Heart left ventricle (tissue), 16 donors: ENCODE results near the gene HEMGN. TPM values are rescaled to one million over a fixed set of nuclear protein-coding genes. Genes with fewer than 3 reads are reported as not detected.
A peak's percentile ranks its signal among the peaks of the same experiment; 100 is the strongest.

ENCODE experiments used
- ATAC-seq, 4 donors: fragments of 200-7000 bp; cut with Tn5 transposase; one replicate each; pipeline ENCODE4 v1.9.1; 2020 to 2022; ENCODE audit warnings: moderate library complexity in 4 of 4, mild to moderate bottlenecking in 3 of 4, moderate number of reproducible peaks in 1 of 4
- DNase-seq, 5 donors: peaks; one replicate each; pipeline ENCODE4 v3.0.0-alpha.2; 2020
- H3K27ac ChIP-seq, 12 donors: fragments of 200-600 bp; sonication (generic) in 4 of 12; one replicate each; pipeline versions ENCODE4 v1.5.0 to v1.8.0; 2016 to 2022; ENCODE audit warnings: mild to moderate bottlenecking in 2 of 12
- H3K27me3 ChIP-seq, 9 donors: fragments of 200-600 bp; sonication (generic) in 2 of 9; one replicate each; pipeline versions ENCODE4 v1.5.1 to v1.8.0; 2016 to 2022; ENCODE audit warnings: mild to moderate bottlenecking in 3 of 9
- H3K36me3 ChIP-seq, 9 donors: fragments of 200-600 bp; sonication (generic) in 2 of 9; one replicate each; pipeline versions ENCODE4 v1.5.0 to v1.8.0; 2018 to 2022; ENCODE audit warnings: mild to moderate bottlenecking in 2 of 9
- H3K4me1 ChIP-seq, 12 donors: fragments of 200-600 bp; sonication (generic) in 4 of 12; one replicate each; pipeline versions ENCODE4 v1.5.0 to v1.8.0; 2016 to 2022; ENCODE audit warnings: mild to moderate bottlenecking in 3 of 12
- H3K4me3 ChIP-seq, 12 donors: fragments of 200-600 bp; sonication (generic) in 4 of 12; one replicate each; pipeline versions ENCODE4 v1.5.0 to v1.8.0; 2017 to 2022; ENCODE audit warnings: mild to moderate bottlenecking in 9 of 12, moderate library complexity in 4 of 12
- H3K9me3 ChIP-seq, 12 donors: fragments of 200-600 bp; sonication (generic) in 4 of 12; one replicate each; pipeline versions ENCODE4 v1.5.0 to v1.8.0; 2016 to 2022; ENCODE audit warnings: mild to moderate bottlenecking in 1 of 12
- CTCF ChIP-seq, 12 donors: fragments of 200-600 bp; sonication (generic) in 4 of 12; IDR thresholded peaks; one replicate each; pipeline versions ENCODE4 v1.5.0 to v1.8.0; 2018 to 2022; ENCODE audit warnings: antibody characterized with exemption in 12 of 12, mild to moderate bottlenecking in 5 of 12
- POLR2A ChIP-seq, 2 donors: fragments of 450-650 bp; IDR thresholded peaks; one replicate each; pipeline ENCODE4 v1.6.1; 2017; ENCODE audit warnings: antibody characterized with exemption in 2 of 2, mild to moderate bottlenecking in 2 of 2, moderate library complexity in 2 of 2
- WGBS, 4 donors: extraction: QIAGEN DNeasy Blood & Tissue Kit in 2 of 4; methylation state at CpG; one replicate each; pipeline versions ENCODE4 v1.1.5 to v1.1.7; 2013 to 2018; 5-methylcytosine and 5-hydroxymethylcytosine counted together
- intact Hi-C, 10 donors: fragments of 100-400 bp; cut with DNase I; formaldehyde crosslinking; loops; one replicate each; pipeline versions ENCODE4 v1.11.1 to v1.14.2; 2022
- polyA plus RNA-seq, 2 donors: library from polyadenylated mRNA; stranded (reverse); fragments of 200-250 nt; gene quantifications; one replicate each; pipeline ENCODE4 v1.2.3, GENCODE V29; 2013
- total RNA-seq, 9 donors: library from RNA; depleted of rRNA in 2 of 9; stranded (reverse); fragments of >200 nt in 2 of 9; fragmentation: NEBNext Ultra II Directional in 3 of 9; extraction: Animal tissue kit (Norgen Biotek cat#: 25700) in 3 of 9; gene quantifications; one replicate each; pipeline versions ENCODE4 v1.1.0 to v1.2.4, GENCODE V29; 2016 to 2023
- donor health status: ischemic (EF 13 %, LVEDD 7.1; RV severe dilation, severe dysfunction).
- donor health status: healthy with polysubstance abuse.
- donor health status: DM: no; HTN: yes; CAD: no.
- donor health status: DM: no; HTN: no; CAD: no.
- donor health status: ischemic (EF 25% LVEDD 6.9; RV normal size, moderate dysfunction).
- donor health status: ischemic (EF 25% LVEDD 5.7; RV mildly dilated, moderate dysfunction).
- donor health status: healthy.
- donor health status: DM: yes; HTN: yes; CAD: no.
- donor health status: ischemic (EF 35%, LVEDD 5.7; RV mildly dilated, moderate dysfunction).
- donor health status: nonischemic (EF 11% LVEDD 7.7; RV severe dilation, severe dysfunction).
- donor health status: DM: yes; HTN: yes; CAD: no.
- donor health status: PGD.
- donor health status: ischemic (EF 29% LVEDD 5.4; RV normal size, mild dysfunction).
- donor health status: nonischemic (EF 23%, LVEDD 6.1; RV moderate dilation, normal function).

The HEMGN gene
- total and polyA plus RNA-seq, 11 donors: 0.23 to 0.40 TPM; not detected in 9

DNA sequence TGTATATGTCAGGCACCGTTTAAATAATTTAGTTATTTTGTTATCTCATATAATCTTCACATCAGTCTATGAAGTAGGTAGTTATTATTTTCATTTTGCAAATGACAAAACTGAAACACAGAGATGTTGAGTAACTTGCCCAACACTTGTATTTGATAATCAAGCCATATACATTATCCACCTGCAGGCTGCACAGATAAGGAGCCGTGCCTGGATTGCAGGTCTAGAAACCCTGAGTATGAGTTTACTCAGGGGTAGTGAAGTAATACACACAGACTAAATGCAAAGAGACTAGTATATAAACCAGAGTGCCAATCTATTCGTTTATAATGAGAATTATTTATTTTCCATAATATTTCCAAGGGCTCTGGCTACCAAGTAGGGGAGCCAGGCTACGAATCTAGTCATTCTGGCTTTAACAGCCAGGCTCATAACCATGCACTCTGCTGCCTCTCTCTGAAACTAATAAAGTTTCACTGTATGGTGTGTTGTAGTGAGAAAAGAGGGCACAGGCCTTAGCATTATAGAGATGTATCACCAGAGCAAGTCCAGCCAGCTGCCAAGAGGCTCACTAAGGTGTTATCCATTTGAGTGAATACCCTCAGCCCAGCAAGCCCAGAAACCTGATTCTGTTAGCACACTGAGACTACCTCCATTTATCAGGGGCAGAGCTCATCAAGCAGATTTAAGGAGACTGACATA, 4.5 kb downstream of the HEMGN start:
- ATAC-seq: no peak
- no peaks in the 10 kb centered on the region for H3K9me3 ChIP-seq
- DNase-seq: no peak
- 62 to 75% (median 71%) methylated on average over 4 of the region's 4 CpGs for WGBS, 4 donors
- H3K27me3 ChIP-seq: peaks cover 0 to 75% (median 3%) of the 10 kb centered on the region in 9 donors
- H3K36me3 ChIP-seq: no peaks in the 10 kb centered on the region
- TF ChIP-seq CTCF (IDR thresholded peaks at IDR 0.05) (no peak), POLR2A (IDR thresholded peaks at IDR 0.05) (no peak)
- peaks cover 0 to 10% (median 0%) of the 10 kb centered on the region in 12 donors for H3K4me1 ChIP-seq
- H3K4me3 ChIP-seq: no peak overlapping the region
- intact Hi-C loops: no loop called here
- no peak overlapping the region for H3K27ac ChIP-seq

DNA sequence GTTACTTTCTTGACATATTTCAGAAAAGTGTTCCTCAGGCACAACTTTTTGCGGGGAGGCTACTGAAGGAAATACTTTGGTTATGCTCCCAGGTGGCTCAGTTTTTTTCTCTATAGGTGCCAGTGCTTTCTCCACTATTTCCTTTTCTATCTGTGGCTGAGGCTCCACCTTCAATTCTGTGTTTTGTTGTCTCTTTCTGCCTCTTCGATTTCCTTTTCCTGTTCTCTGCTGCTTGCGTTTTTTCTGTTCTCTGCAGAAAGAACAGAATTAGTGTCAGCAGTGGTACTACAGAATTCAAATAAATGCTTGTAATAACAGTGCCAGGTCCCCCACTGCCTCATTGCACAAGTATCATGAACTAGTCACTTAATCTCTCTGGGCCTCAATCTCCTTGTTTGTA, 7.0 kb downstream of the HEMGN start:
- WGBS, 4 donors: 39 to 52% (median 43%) methylated on average over 3 of the region's 3 CpGs
- TF ChIP-seq POLR2A (IDR thresholded peaks at IDR 0.05): no peak
- TF ChIP-seq CTCF (IDR thresholded peaks at IDR 0.05): no peak
- ATAC-seq (no peak), DNase-seq (no peak)
- Histone ChIP-seq H3K4me1 (no peaks in the 10 kb centered on the region), H3K9me3 (no peaks in the 10 kb centered on the region), H3K27ac (peak overlapping the region in 1 of 12 donors; percentile 29), H3K27me3 (peaks cover 0 to 76% (median 3%) of the 10 kb centered on the region in 9 donors), H3K4me3 (no peak overlapping the region), H3K36me3 (no peaks in the 10 kb centered on the region)
- intact Hi-C loops: no loop called here

- TF ChIP-seq POLR2A (IDR thresholded peaks at IDR 0.05) (no peak), CTCF (IDR thresholded peaks at IDR 0.05) (no peak)
- DNase-seq (no peak), ATAC-seq (no peak)
- Histone ChIP-seq H3K27me3 (peaks cover 0 to 74% (median 3%) of the 10 kb centered on the region in 9 donors), H3K4me1 (peaks cover 0 to 2% (median 0%) of the 10 kb centered on the region in 12 donors), H3K4me3 (no peak overlapping the region), H3K36me3 (no peaks in the 10 kb centered on the region), H3K27ac (no peak overlapping the region), H3K9me3 (no peaks in the 10 kb centered on the region)
- intact Hi-C loops: loop anchor here in 4 of 10 donors (5.0 to 10.0 kb wide), 4 partner anchors 48 to 276 kb away; partner anchors contain the start of gene ANP32B (in 2 of the 4)
- 55 to 64% (median 63%) methylated on average over 4 of the region's 4 CpGs for WGBS, 4 donors
These were observed 8.9 kb downstream of the HEMGN start for GRCh38 chr9:97928986-97929604.
